Activated CD8-positive, alpha-beta T cell treated with anti-CD3 and anti-CD28 coated beads for 36 hours (primary cell): ENCODE measurements around the gene YIPF1. TPM values are rescaled to one million over a fixed set of nuclear protein-coding genes. Genes with fewer than 3 reads are reported as not detected.

Source experiments
- ATAC-seq: fragments of 200-7000 bp; cut with Tn5 transposase; one replicate; pipeline ENCODE4 v1.10.0; 2021; ENCODE audit warnings: mild to moderate bottlenecking, moderate library complexity
- CTCF ChIA-PET: fragments of 350-600 bp; sonication (Branson Sonifier 250); formaldehyde crosslinking; loops from one replicate; lab custom pipeline; 2021; ENCODE audit warnings: antibody characterized with exemption; lab: Charles Lee
- POLR2A ChIA-PET: fragments of 350-600 bp; sonication (Branson Sonifier 250); formaldehyde crosslinking; loops from one replicate; lab custom pipeline; 2021; ENCODE audit warnings: antibody characterized with exemption; lab: Charles Lee
- DNase-seq: peaks from one replicate; pipeline ENCODE4 v3.0.0-alpha.2; 2020
- H3K27ac Mint-ChIP-seq: one replicate; pipeline ENCODE4 v1.8.0; 2021; ENCODE audit warnings: mild to moderate bottlenecking, mixed read lengths
- H3K27me3 Mint-ChIP-seq: one replicate; pipeline ENCODE4 v1.8.0; 2021; ENCODE audit warnings: mixed read lengths
- H3K36me3 Mint-ChIP-seq: one replicate; pipeline ENCODE4 v1.8.0; 2021; ENCODE audit warnings: low read depth, mixed read lengths
- H3K4me1 Mint-ChIP-seq: one replicate; pipeline ENCODE4 v1.8.0; 2021; ENCODE audit warnings: low read depth, mixed read lengths
- H3K4me3 Mint-ChIP-seq: one replicate; pipeline ENCODE4 v1.8.0; 2021; ENCODE audit warnings: mild to moderate bottlenecking, moderate library complexity, mixed read lengths
- H3K9me3 Mint-ChIP-seq: one replicate; pipeline ENCODE4 v1.8.0; 2021; ENCODE audit warnings: mixed read lengths
- intact Hi-C: fragments of 100-400 bp; cut with micrococcal nuclease; formaldehyde crosslinking; loops from one replicate; pipeline ENCODE4 v1.10.0; 2022
- total RNA-seq, 2 experiments: library from RNA; stranded (reverse); gene quantifications; one replicate each; pipeline ENCODE4 v1.2.3, GENCODE V29; 2021
- TF ChIP-seq, protein P1 (sequence below): fragments of 200-600 bp; IDR thresholded peaks from one replicate; pipeline ENCODE4 v1.8.0; 2022; ENCODE audit warnings: antibody characterized with exemption, mild to moderate bottlenecking

The YIPF1 gene
- total RNA-seq, 2 experiments from 2014 or later: 13.2 to 15.6 TPM

DNA sequence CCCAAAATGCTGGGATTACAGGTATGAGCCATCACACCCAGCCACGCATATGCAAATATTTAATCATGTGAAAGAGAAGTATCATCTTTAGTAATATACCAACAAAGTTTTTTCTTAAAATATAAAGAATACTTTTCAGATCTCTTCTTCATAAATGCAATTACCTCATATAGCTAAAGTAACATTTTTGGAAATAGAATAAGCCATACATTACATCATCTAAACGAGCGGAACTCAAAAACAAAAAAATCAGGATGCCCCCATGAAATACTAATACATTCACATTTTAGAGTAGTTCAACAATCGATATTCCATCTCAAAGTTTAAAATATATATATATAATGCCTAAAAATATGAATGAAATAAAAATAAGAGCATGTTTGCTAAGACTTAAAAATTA lies 56.2 kb downstream of the YIPF1 start:
- Mint-ChIP-seq H3K4me1 (peaks cover 22% of the 10 kb centered on the region), H3K27me3 (no peaks in the 10 kb centered on the region), H3K9me3 (no peaks in the 10 kb centered on the region), H3K4me3 (no peak overlapping the region), H3K27ac (no peak overlapping the region), H3K36me3 (peaks cover 46% of the 10 kb centered on the region)
- ChIA-PET POLR2A (no interaction called here), CTCF (interaction anchor here (1.0 kb wide), 1 partner anchor 22 kb away, joined by 4 read pairs; no protein-coding TSS in a partner anchor)
- intact Hi-C loops: no loop called here
- DNase-seq (no peak), ATAC-seq (no peak)
- TF ChIP-seq, protein P1, sequence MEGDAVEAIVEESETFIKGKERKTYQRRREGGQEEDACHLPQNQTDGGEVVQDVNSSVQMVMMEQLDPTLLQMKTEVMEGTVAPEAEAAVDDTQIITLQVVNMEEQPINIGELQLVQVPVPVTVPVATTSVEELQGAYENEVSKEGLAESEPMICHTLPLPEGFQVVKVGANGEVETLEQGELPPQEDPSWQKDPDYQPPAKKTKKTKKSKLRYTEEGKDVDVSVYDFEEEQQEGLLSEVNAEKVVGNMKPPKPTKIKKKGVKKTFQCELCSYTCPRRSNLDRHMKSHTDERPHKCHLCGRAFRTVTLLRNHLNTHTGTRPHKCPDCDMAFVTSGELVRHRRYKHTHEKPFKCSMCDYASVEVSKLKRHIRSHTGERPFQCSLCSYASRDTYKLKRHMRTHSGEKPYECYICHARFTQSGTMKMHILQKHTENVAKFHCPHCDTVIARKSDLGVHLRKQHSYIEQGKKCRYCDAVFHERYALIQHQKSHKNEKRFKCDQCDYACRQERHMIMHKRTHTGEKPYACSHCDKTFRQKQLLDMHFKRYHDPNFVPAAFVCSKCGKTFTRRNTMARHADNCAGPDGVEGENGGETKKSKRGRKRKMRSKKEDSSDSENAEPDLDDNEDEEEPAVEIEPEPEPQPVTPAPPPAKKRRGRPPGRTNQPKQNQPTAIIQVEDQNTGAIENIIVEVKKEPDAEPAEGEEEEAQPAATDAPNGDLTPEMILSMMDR: no peak

DNA sequence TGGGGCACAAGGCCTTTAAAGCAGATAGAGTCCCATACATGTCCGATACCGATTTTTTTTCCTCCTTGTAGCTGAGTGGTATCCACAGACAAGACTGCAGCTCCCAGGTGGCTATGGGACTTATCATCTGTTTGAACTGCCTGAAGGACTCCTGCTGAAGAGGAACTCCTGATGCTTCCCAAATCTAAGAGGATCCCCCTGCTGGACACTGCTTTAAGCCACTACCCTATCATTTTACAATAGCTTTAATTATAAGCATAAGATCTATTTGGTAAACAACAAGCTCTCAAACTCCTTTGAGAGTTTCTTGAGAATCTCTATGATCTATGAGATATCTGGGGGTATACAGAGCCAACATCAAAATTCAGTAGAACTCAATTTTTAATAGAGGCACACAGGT lies 63.2 kb downstream of the YIPF1 start:
- intact Hi-C loops: no loop called here
- H3K4me3 Mint-ChIP-seq: no peak overlapping the region

DNA sequence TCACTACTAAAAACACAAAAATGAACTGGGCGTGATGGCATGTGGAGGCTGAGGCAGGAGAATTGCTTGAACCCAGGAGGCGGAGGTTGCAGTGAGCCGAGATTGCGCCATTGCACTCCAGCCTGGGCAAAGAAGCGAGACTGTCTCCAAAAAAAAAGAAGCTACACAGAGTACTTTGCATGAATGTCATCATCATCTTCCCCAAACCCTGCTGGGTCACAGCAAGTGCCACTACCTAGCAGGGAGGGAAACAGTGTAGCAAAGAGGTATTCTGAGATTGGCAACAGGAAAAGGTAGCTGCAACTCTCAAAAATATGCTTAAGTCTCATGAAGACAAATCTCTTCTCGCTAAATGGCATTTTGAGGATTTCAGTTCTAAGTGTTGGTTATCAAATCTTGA lies 64.3 kb downstream of the YIPF1 start:
- DNase-seq (no peak), ATAC-seq (no peak)
- ChIA-PET CTCF (no interaction called here), POLR2A (interaction anchor here (1.2 to 2.0 kb wide), 2 partner anchors 11 to 38 kb away, joined by 4 to 8 read pairs; no protein-coding TSS in a partner anchor)
- TF ChIP-seq, protein P1: no peak
- no peaks in the 10 kb centered on the region for H3K4me1 Mint-ChIP-seq
- no peak overlapping the region for H3K27ac Mint-ChIP-seq
- intact Hi-C loops: no loop called here
- H3K9me3 Mint-ChIP-seq: no peaks in the 10 kb centered on the region
- no peak overlapping the region for H3K4me3 Mint-ChIP-seq
- peaks cover 41% of the 10 kb centered on the region for H3K36me3 Mint-ChIP-seq
- no peaks in the 10 kb centered on the region for H3K27me3 Mint-ChIP-seq

More for the DNA sequence above, 63.2 kb downstream of the YIPF1 start:
- no peak overlapping the region for H3K27ac Mint-ChIP-seq
- no peak for DNase-seq
- H3K9me3 Mint-ChIP-seq: no peaks in the 10 kb centered on the region
- ATAC-seq: no peak
- CTCF ChIA-PET: interaction anchor here (0.8 to 1.2 kb wide), 3 partner anchors 9 to 34 kb away, joined by 3 to 4 read pairs (median 3); no protein-coding TSS in a partner anchor
- TF ChIP-seq, protein P1: peak; percentile 11
- POLR2A ChIA-PET: interaction anchor here (1.2 kb wide), 1 partner anchor 39 kb away, joined by 4 read pairs; no protein-coding TSS in a partner anchor
- no peaks in the 10 kb centered on the region for H3K27me3 Mint-ChIP-seq
- H3K4me1 Mint-ChIP-seq: no peaks in the 10 kb centered on the region
- peaks cover 43% of the 10 kb centered on the region for H3K36me3 Mint-ChIP-seq

GRCh38 chr1:53822931-53823330 lies 66.7 kb downstream of the YIPF1 start:
- ChIA-PET POLR2A (interaction anchor here (1.1 kb wide), 1 partner anchor 12 kb away, joined by 3 read pairs; no protein-coding TSS in a partner anchor), CTCF (interaction anchor here (0.7 to 1.4 kb wide), 2 partner anchors 12 to 37 kb away, joined by 3 read pairs; no protein-coding TSS in a partner anchor)
- Mint-ChIP-seq H3K27ac (no peak overlapping the region), H3K4me1 (no peaks in the 10 kb centered on the region), H3K4me3 (no peak overlapping the region), H3K27me3 (no peaks in the 10 kb centered on the region), H3K36me3 (peaks cover 39% of the 10 kb centered on the region), H3K9me3 (no peaks in the 10 kb centered on the region)
- intact Hi-C loops: no loop called here
- no peak for DNase-seq
- ATAC-seq: no peak
- TF ChIP-seq, protein P1: no peak

GRCh38 chr1:53821380-53821779 lies 68.2 kb downstream of the YIPF1 start:
- Mint-ChIP-seq H3K36me3 (peaks cover 42% of the 10 kb centered on the region), H3K27ac (no peak overlapping the region), H3K9me3 (no peaks in the 10 kb centered on the region), H3K4me1 (no peaks in the 10 kb centered on the region), H3K4me3 (no peak overlapping the region), H3K27me3 (no peaks in the 10 kb centered on the region)
- TF ChIP-seq, protein P1: no peak
- ChIA-PET POLR2A (no interaction called here), CTCF (interaction anchor here (1.5 kb wide), 1 partner anchor 13 kb away, joined by 5 read pairs; no protein-coding TSS in a partner anchor)
- no peak for DNase-seq
- intact Hi-C loops: no loop called here
- no peak for ATAC-seq
